B cell (primary cell): Measurements from ENCODE around the gene CYP1A1. TPM values are rescaled to one million over a fixed set of nuclear protein-coding genes. Genes with fewer than 3 reads are reported as not detected.
A peak's percentile ranks its signal among the peaks of the same experiment; 100 is the strongest.

Experiments
- ATAC-seq: fragments of 200-7000 bp; cut with Tn5 transposase; one replicate; pipeline ENCODE4 v1.10.0; 2021; ENCODE audit warnings: low read depth, mild to moderate bottlenecking, moderate number of reproducible peaks, moderate library complexity
- CTCF ChIA-PET: fragments of 350-600 bp; sonication (Branson Sonifier 250); formaldehyde crosslinking; loops from one replicate; lab custom pipeline; 2021; ENCODE audit warnings: antibody characterized with exemption, inconsistent platforms; lab: Charles Lee
- POLR2A ChIA-PET: fragments of 350-600 bp; sonication (Branson Sonifier 250); formaldehyde crosslinking; loops from one replicate; lab custom pipeline; 2021; ENCODE audit warnings: antibody characterized with exemption; lab: Charles Lee
- DNase-seq: peaks from one replicate; pipeline ENCODE4 v3.0.0; 2013
- H2AFZ ChIP-seq: 2 replicates; pipeline ENCODE4 v1.6.1; 2012; ENCODE audit warnings: mild to moderate bottlenecking, low read depth, low read length; ENCODE audit not compliant: insufficient read depth, poor library complexity, severe bottlenecking
- H3K27ac ChIP-seq, 2 donors: 1 replicate in 1 of 2; 2 replicates in 1 of 2; pipeline ENCODE4 v1.5.1; 2012 to 2013; ENCODE audit warnings: low read length in 2 of 2, mild to moderate bottlenecking in 2 of 2, moderate library complexity in 1 of 2
- H3K27me3 ChIP-seq, 4 experiments: fragments of 200-600 bp in 1 of 4; sonication (generic) in 1 of 4; replicated peaks in 1 of 4; 1 replicate in 2 of 4; 2 replicates in 2 of 4; pipeline versions ENCODE4 v1.6.1 to v1.7.0; 2013 to 2016; ENCODE audit warnings: low read length in 3 of 4, mild to moderate bottlenecking in 2 of 4, mixed read lengths in 1 of 4, moderate library complexity in 1 of 4; ENCODE audit not compliant: insufficient read depth in 4 of 4, control insufficient read depth in 3 of 4; ENCODE audit errors: control extremely low read depth in 1 of 4
- H3K36me3 ChIP-seq, 2 experiments: replicated peaks in 1 of 2; 1 replicate in 1 of 2; 2 replicates in 1 of 2; pipeline versions ENCODE4 v1.6.1 to v1.7.1; 2013; ENCODE audit warnings: low read length in 1 of 2; ENCODE audit not compliant: insufficient read depth in 2 of 2, control insufficient read depth in 1 of 2; ENCODE audit errors: control extremely low read depth in 1 of 2, extremely low read depth in 1 of 2
- H3K4me1 ChIP-seq, 2 donors: fragments of 200-600 bp in 1 of 2; sonication (generic) in 1 of 2; 1 replicate in 1 of 2; 2 replicates in 1 of 2; pipeline versions ENCODE4 v1.5.1 to v1.6.1; 2013 to 2017; ENCODE audit warnings: low read length in 2 of 2; ENCODE audit not compliant: control insufficient read depth in 2 of 2, insufficient read depth in 2 of 2
- H3K4me2 ChIP-seq: replicated peaks from 2 replicates; pipeline ENCODE3; 2012; ENCODE audit warnings: mild to moderate bottlenecking, low read depth, low read length; ENCODE audit not compliant: poor library complexity, severe bottlenecking
- H3K4me3 ChIP-seq, 5 experiments: fragments of 200-600 bp in 1 of 5; sonication (generic) in 1 of 5; 1 replicate in 3 of 5; 2 replicates in 2 of 5; pipeline versions ENCODE4 v1.5.1 to v1.7.0; 2011 to 2016; ENCODE audit warnings: low read length in 4 of 5, mild to moderate bottlenecking in 4 of 5, low read depth in 2 of 5, control low read depth in 1 of 5, moderate library complexity in 1 of 5; ENCODE audit not compliant: insufficient read depth in 1 of 5; ENCODE audit errors: control extremely low read depth in 1 of 5, extremely low read depth in 1 of 5
- H3K79me2 ChIP-seq: fragments of 200-600 bp; sonication (generic); one replicate; pipeline ENCODE4 v1.6.0; 2016; ENCODE audit warnings: low read length; ENCODE audit not compliant: control insufficient read depth, insufficient read depth
- H3K9ac ChIP-seq: fragments of 200-600 bp; sonication (generic); 2 replicates; pipeline ENCODE4 v1.6.1; 2017; ENCODE audit warnings: mild to moderate bottlenecking, low read length, moderate library complexity
- H3K9me3 ChIP-seq, 3 donors: one replicate each; pipeline versions ENCODE4 v1.6.1 to v1.7.1; 2013; ENCODE audit warnings: low read length in 2 of 3; ENCODE audit not compliant: control insufficient read depth in 2 of 3, insufficient read depth in 1 of 3; ENCODE audit errors: control extremely low read depth in 1 of 3
- H4K20me1 ChIP-seq: 2 replicates; pipeline ENCODE4 v1.6.0; 2012; ENCODE audit warnings: mild to moderate bottlenecking, low read length; ENCODE audit not compliant: insufficient read depth, control insufficient read depth, poor library complexity, severe bottlenecking
- H3K27ac Mint-ChIP-seq: one replicate; pipeline ENCODE4 v1.8.0; 2021; ENCODE audit warnings: mixed read lengths
- H3K27me3 Mint-ChIP-seq: one replicate; pipeline ENCODE4 v1.8.0; 2021; ENCODE audit warnings: mixed read lengths
- H3K4me1 Mint-ChIP-seq: one replicate; pipeline ENCODE4 v1.8.0; 2021; ENCODE audit warnings: mixed read lengths
- H3K4me3 Mint-ChIP-seq: one replicate; pipeline ENCODE4 v1.8.0; 2021; ENCODE audit warnings: mixed read lengths
- H3K9me3 Mint-ChIP-seq: one replicate; pipeline ENCODE4 v1.8.0; 2022; ENCODE audit warnings: mixed read lengths; ENCODE audit not compliant: insufficient read depth
- CTCF ChIP-seq: fragments of 200-600 bp; IDR thresholded peaks from one replicate; pipeline ENCODE4 v1.8.0; 2022; ENCODE audit warnings: antibody characterized with exemption, mild to moderate bottlenecking
- EZH2 ChIP-seq: IDR thresholded peaks from 2 replicates; pipeline ENCODE4 v1.6.1; 2012; ENCODE audit warnings: borderline replicate concordance, low read depth, mild to moderate bottlenecking, moderate library complexity, low read length; ENCODE audit not compliant: insufficient read depth, poor library complexity, severe bottlenecking
- whole genome bisulfite sequencing: methylation state at CpG from one replicate; pipeline ENCODE4 v1.1.5; 2013; ENCODE audit warnings: missing lambda C conversion rate; ENCODE audit not compliant: insufficient coverage; 5-methylcytosine and 5-hydroxymethylcytosine counted together
- intact Hi-C: fragments of 100-400 bp; cut with micrococcal nuclease; formaldehyde crosslinking; loops from one replicate; pipeline ENCODE4 v1.10.0; 2022
- polyA plus RNA-seq: library from polyadenylated mRNA; depleted of rRNA; stranded (reverse); fragments of >200 nt; gene quantifications from 2 replicates; pipeline ENCODE4 v1.2.3, GENCODE V29; 2012
- total RNA-seq, 2 donors: library from RNA; stranded (reverse); fragments of 120-200 nt in 1 of 2; gene quantifications; 1 replicate in 1 of 2; 2 replicates in 1 of 2; pipeline versions ENCODE4 v1.2.3 to v1.2.4, GENCODE V29; 2013 to 2022

Gene CYP1A1
- total and polyA plus RNA-seq, 2 donors (not counting 1 experiment from before 2014, with no cell fraction given) = 0.24 TPM; not detected in 1

- H3K27ac Mint-ChIP-seq = no peak overlapping the region
- peaks cover 49% of the 10 kb centered on the region for H3K4me1 Mint-ChIP-seq
- POLR2A ChIA-PET = interaction anchor here (1.0 to 15.2 kb wide), 5 partner anchors 9 to 72 kb away, joined by 3 to 572 read pairs (median 8); partner anchors contain the start of gene ULK3
- WGBS = 72% methylated on average over 3 of the region's 4 CpGs
- ATAC-seq (no peak), DNase-seq (peak; percentile 18)
- H3K4me3 Mint-ChIP-seq = no peak overlapping the region
- Histone ChIP-seq H4K20me1 (no peaks in the 10 kb centered on the region), H3K27me3 (no peaks in the 10 kb centered on the region), H3K27ac (no peak overlapping the region), H3K4me2 (peak overlapping the region; percentile 58), H3K4me3 (no peak overlapping the region), H3K36me3 (no peaks in the 10 kb centered on the region), H3K4me1 (peaks cover 50 to 56% of the 10 kb centered on the region in 2 donors), H2AFZ (no peak overlapping the region), H3K79me2 (peaks cover 66% of the 10 kb centered on the region), H3K9ac (no peak overlapping the region), H3K9me3 (no peaks in the 10 kb centered on the region)
- intact Hi-C loops = no loop called here
- no peaks in the 10 kb centered on the region for H3K9me3 Mint-ChIP-seq
- CTCF ChIA-PET = interaction anchor here (0.6 to 29.7 kb wide), 31 partner anchors 11 to 538 kb away, joined by 3 to 2548 read pairs (median 9); partner anchors contain the start of genes COX5A, CPLX3, CSK and FAM219B
- TF ChIP-seq EZH2 (no peak), CTCF (no peak)
- no peaks in the 10 kb centered on the region for H3K27me3 Mint-ChIP-seq
Observed at GRCh38 chr15:74770211-74770903, 45.0 kb upstream of the CYP1A1 start.

DNA sequence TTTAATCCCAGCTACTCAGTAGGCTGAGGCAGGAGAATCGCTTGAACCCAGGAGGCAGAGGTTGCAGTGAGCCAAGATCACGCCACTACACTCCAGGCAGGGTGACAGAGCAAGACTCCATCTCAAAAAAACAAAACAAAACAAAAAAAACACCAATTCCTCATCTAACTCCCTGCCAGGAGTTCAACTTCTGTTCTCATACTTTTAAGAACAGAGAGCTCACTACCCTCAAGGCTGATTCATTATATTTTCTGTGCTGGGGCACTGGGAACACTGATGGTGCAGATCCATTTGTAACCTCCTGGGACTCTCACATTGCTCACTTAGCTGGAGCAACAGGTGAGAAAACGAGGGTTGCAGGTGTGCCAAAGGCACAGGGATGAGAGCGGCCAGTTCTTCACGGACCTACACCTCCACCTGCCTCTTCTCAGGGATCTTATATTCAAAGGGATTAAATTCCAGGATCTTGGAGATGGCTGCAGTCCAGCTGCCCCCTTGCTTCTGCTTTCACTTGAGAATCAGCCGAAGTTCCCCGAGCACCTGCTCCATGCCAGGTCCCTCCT, 44.2 kb upstream of the CYP1A1 start:
- intact Hi-C loops = loop anchor here (1.0 kb wide), 2 partner anchors 73 to 396 kb away; partner anchors contain the start of gene EDC3
- ChIA-PET POLR2A (interaction anchor here (0.5 to 1.2 kb wide), 3 partner anchors 39 to 702 kb away, joined by 3 to 8 read pairs (median 3); no protein-coding TSS in a partner anchor), CTCF (interaction anchor here (0.6 to 29.7 kb wide), 34 partner anchors 10 to 403 kb away, joined by 3 to 2548 read pairs (median 8); partner anchors contain the start of genes CPLX3, CSK, CYP1A1 and FAM219B)
- H3K4me3 ChIP-seq = no peak overlapping the region
- no peaks in the 10 kb centered on the region for H3K27me3 Mint-ChIP-seq
- ATAC-seq (no peak), DNase-seq (peak; percentile 8)
- no peak overlapping the region for H3K4me2 ChIP-seq
- WGBS = 76% methylated on average over 5 of the region's 7 CpGs
- peaks cover 41 to 48% of the 10 kb centered on the region in 2 donors for H3K4me1 ChIP-seq
- no peak overlapping the region for H3K4me3 Mint-ChIP-seq
- no peak overlapping the region for H3K9ac ChIP-seq
- no peaks in the 10 kb centered on the region for H3K36me3 ChIP-seq
- H3K9me3 ChIP-seq = no peaks in the 10 kb centered on the region
- TF ChIP-seq EZH2 (no peak), CTCF (no peak)
- no peak overlapping the region for H2AFZ ChIP-seq
- peaks cover 58% of the 10 kb centered on the region for H3K79me2 ChIP-seq
- H3K27ac ChIP-seq = no peak overlapping the region
- H3K27me3 ChIP-seq = no peaks in the 10 kb centered on the region
- H4K20me1 ChIP-seq = no peaks in the 10 kb centered on the region
- no peak overlapping the region for H3K27ac Mint-ChIP-seq
- peaks cover 43% of the 10 kb centered on the region for H3K4me1 Mint-ChIP-seq
- no peaks in the 10 kb centered on the region for H3K9me3 Mint-ChIP-seq
